Neural cell (in vitro differentiated cells): ENCODE data around the gene GSTO2.

Source experiments
- CTCF ChIP-seq: fragments of 450-650 bp; IDR thresholded peaks from 2 replicates; pipeline ENCODE4 v1.5.1; 2014; ENCODE audit warnings: antibody characterized with exemption, mild to moderate bottlenecking, moderate library complexity; ENCODE audit not compliant: poor library complexity, severe bottlenecking
- POLR2AphosphoS5 ChIP-seq: IDR thresholded peaks from 2 replicates; pipeline ENCODE4 v1.6.1; 2012
- REST ChIP-seq: IDR thresholded peaks from 2 replicates; pipeline ENCODE4 v1.6.1; 2012; ENCODE audit warnings: borderline replicate concordance

- TF ChIP-seq POLR2AphosphoS5 = no peak
- TF ChIP-seq REST = no peak
- no peak for TF ChIP-seq CTCF
Observed at GRCh38 chr10:104317726-104318299, 48.8 kb downstream of the GSTO2 start.
